ENCODE measurements around the gene KREMEN2.

The KREMEN2 gene

GRCh38 chr16:3015865-3016521 is 51.9 kb downstream of the KREMEN2 start:
- H3K27ac ChIP-seq, result no peak overlapping the region
- no peak for TF ChIP-seq CTCF (conservative IDR thresholded peaks at IDR 0.05)

DNA sequence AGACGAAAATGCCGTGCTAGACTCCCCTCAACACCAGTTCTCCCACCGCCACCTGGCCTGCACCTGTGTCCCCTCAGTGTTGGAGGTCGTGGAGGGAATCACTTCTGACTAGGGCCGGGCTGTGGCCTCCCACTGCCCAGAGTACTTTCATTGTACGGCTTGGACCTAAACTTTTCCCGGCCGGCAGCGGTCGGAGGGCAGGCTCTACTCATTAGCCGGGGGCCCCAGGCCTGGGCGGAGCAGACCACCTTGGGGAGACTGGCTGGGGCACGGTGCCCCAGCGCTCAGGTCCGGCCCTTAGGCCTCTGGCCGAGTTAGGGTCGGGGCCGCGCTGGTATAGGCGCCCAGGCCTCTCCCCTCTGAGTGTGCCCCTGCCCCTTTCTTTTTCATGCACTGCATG is 53.3 kb downstream of the KREMEN2 start:
- no peak overlapping the region for H3K27ac ChIP-seq
- no peak for TF ChIP-seq CTCF (conservative IDR thresholded peaks at IDR 0.05)
